LNCaP clone FGC (cell line): ENCODE results near the gene COL4A2.

Source experiments
- DNase-seq: peaks from one replicate; pipeline ENCODE4 v3.0.0-alpha.2; 2011; ENCODE audit warnings: low read depth
- H3K4me3 ChIP-seq: 2 replicates; pipeline ENCODE4 v1.5.1; 2011; ENCODE audit warnings: mild to moderate bottlenecking, low read depth, low read length, control low read depth
- CTCF ChIP-seq: IDR thresholded peaks from 2 replicates; pipeline ENCODE4 v1.5.1; 2012; ENCODE audit warnings: mild to moderate bottlenecking; ENCODE audit not compliant: control insufficient read depth, insufficient read depth; ENCODE audit errors: extremely low read depth

The COL4A2 gene

GRCh38 chr13:110301606-110302553 lies 5.2 kb upstream of the COL4A2 start:
- TF ChIP-seq CTCF: no peak
- H3K4me3 ChIP-seq: no peak overlapping the region
- no peak for DNase-seq

GRCh38 chr13:110302997-110303396 lies 4.1 kb upstream of the COL4A2 start:
- no peak overlapping the region for H3K4me3 ChIP-seq
- TF ChIP-seq CTCF: no peak
- DNase-seq: no peak

- no peak for DNase-seq
- no peak overlapping the region for H3K4me3 ChIP-seq
- no peak for TF ChIP-seq CTCF
Measured at GRCh38 chr13:110303644-110304043, 3.4 kb upstream of the COL4A2 start.

DNA sequence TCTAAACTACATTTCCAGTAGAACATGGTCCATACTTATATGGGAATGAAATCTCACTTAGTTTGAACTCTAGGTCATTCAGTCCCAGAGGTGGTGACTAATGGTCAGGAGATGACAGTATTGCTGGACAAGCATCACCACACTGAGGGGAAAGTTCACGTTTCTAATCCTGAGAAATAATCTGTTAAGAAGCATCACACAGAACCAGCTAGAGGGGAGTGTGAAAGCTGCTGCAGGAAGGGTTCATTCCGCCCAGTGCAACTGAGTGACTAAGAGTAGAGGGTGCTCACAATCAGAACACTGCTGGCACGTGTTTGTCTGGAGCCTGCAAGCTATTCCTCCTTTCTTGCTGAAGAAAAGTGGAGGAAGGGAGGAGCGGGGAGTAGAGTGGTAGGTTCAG lies 2.8 kb upstream of the COL4A2 start:
- no peak for TF ChIP-seq CTCF
- no peak for DNase-seq

GRCh38 chr13:110305001-110305400 lies 2.1 kb upstream of the COL4A2 start:
- H3K4me3 ChIP-seq: no peak overlapping the region
- no peak for TF ChIP-seq CTCF
- no peak for DNase-seq

More for the DNA sequence above, 2.8 kb upstream of the COL4A2 start:
- no peak overlapping the region for H3K4me3 ChIP-seq

DNA sequence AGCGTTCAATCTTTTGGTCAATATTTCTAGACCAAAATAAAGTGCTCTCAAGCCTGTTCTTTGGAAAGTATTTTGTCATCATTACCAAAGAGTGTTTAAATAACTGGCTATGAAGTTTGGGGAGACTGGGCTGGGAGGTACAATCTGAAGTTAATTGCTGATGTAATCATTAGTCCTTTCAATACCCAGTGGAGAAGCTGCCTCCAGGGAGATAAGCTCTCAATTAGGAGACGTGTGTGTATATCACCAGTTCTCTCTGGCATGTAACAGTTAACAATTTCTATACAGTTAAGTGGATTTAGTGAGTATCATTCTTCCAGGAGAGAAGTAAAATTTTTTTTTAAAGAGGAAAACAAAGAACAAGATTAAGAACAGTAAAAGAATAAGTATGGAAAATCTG lies 1.5 kb upstream of the COL4A2 start:
- TF ChIP-seq CTCF: no peak
- no peak for DNase-seq
- H3K4me3 ChIP-seq: no peak overlapping the region
